HepG2 (cell line): ENCODE measurements around the gene THAP2. TPM values are rescaled to one million over a fixed set of nuclear protein-coding genes. Genes with fewer than 3 reads are reported as not detected.
A peak's percentile ranks its signal among the peaks of the same experiment; 100 is the strongest.

ENCODE experiments used
- FIP1L1 ChIP-seq: fragments of 200-400 bp; formaldehyde crosslinking; IDR thresholded peaks from 2 replicates; pipeline ENCODE4 v1.6.1; 2018; ENCODE audit warnings: low read depth, mild to moderate bottlenecking, low read length, moderate library complexity, borderline replicate concordance; ENCODE audit not compliant: insufficient read depth
- FOXO4 ChIP-seq: sonication (generic); formaldehyde crosslinking; conservative IDR thresholded peaks from 2 replicates; pipeline ENCODE4 v1.8.1; 2023; ENCODE audit warnings: missing genetic modification reagents
- GATA4 ChIP-seq: sonication (generic); IDR thresholded peaks from 2 replicates; pipeline ENCODE4 v1.6.1; 2016; ENCODE audit warnings: antibody characterized with exemption, low read depth, borderline replicate concordance
- IRF2 ChIP-seq: IDR thresholded peaks from 2 replicates; pipeline ENCODE4 v1.6.1; 2018; ENCODE audit warnings: missing genetic modification reagents, missing compliant biosample characterization
- KDM2A ChIP-seq: sonication (generic); formaldehyde crosslinking; IDR thresholded peaks from 2 replicates; pipeline ENCODE4 v1.4.0; 2020; ENCODE audit warnings: low read depth, missing genetic modification reagents, borderline replicate concordance
- KDM5A ChIP-seq: fragments of 200-600 bp; sonication (generic); IDR thresholded peaks from 2 replicates; pipeline ENCODE4 v1.7.0; 2018; ENCODE audit warnings: antibody characterized with exemption, mild to moderate bottlenecking, low read length, borderline replicate concordance
- MAFK ChIP-seq, 2 experiments: IDR thresholded peaks in 1 of 2; conservative IDR thresholded peaks in 1 of 2; 2 replicates each; pipeline ENCODE4 v1.6.1; 2011; ENCODE audit warnings: improper control_type of control experiment in 2 of 2, low read length in 2 of 2
- NR3C1 ChIP-seq: sonication (generic); formaldehyde crosslinking; IDR thresholded peaks from 2 replicates; pipeline ENCODE4 v1.4.0; 2020; ENCODE audit warnings: missing genetic modification reagents
- ONECUT2 ChIP-seq: sonication (generic); formaldehyde crosslinking; IDR thresholded peaks from 2 replicates; pipeline ENCODE4 v1.4.0; 2020; ENCODE audit warnings: missing genetic modification reagents
- PAF1 ChIP-seq: IDR thresholded peaks from 2 replicates; pipeline ENCODE4 v1.6.1; 2016; ENCODE audit warnings: missing genetic modification reagents, missing compliant biosample characterization
- TBX2 ChIP-seq: sonication (generic); formaldehyde crosslinking; IDR thresholded peaks from 2 replicates; pipeline ENCODE4 v1.5.0; 2020; ENCODE audit warnings: missing genetic modification reagents, mild to moderate bottlenecking, borderline replicate concordance
- ZBTB3 ChIP-seq: sonication (generic); formaldehyde crosslinking; IDR thresholded peaks from 2 replicates; pipeline ENCODE4 v1.4.0; 2020; ENCODE audit warnings: low read depth, mild to moderate bottlenecking, moderate library complexity, missing genetic modification reagents, borderline replicate concordance
- ZFY ChIP-seq: sonication (generic); formaldehyde crosslinking; IDR thresholded peaks from 2 replicates; pipeline ENCODE4 v1.4.0; 2020; ENCODE audit warnings: missing genetic modification reagents
- ZFYVE20 ChIP-seq: sonication (generic); formaldehyde crosslinking; IDR thresholded peaks from 2 replicates; pipeline ENCODE4 v1.8.0; 2023; ENCODE audit warnings: low read depth, mild to moderate bottlenecking, moderate library complexity, missing genetic modification reagents, borderline replicate concordance
- ZNF235 ChIP-seq: sonication (generic); formaldehyde crosslinking; IDR thresholded peaks from 2 replicates; pipeline ENCODE4 v1.8.1; 2023; ENCODE audit warnings: mild to moderate bottlenecking, missing genetic modification reagents, borderline replicate concordance
- ZNF501 ChIP-seq: sonication (generic); formaldehyde crosslinking; IDR thresholded peaks from 2 replicates; pipeline ENCODE4 v1.5.1; 2020; ENCODE audit warnings: mild to moderate bottlenecking, moderate library complexity, missing genetic modification reagents
- ZNF530 ChIP-seq: sonication (generic); formaldehyde crosslinking; IDR thresholded peaks from 2 replicates; pipeline ENCODE4 v1.5.0; 2020; ENCODE audit warnings: low read depth, mild to moderate bottlenecking, missing genetic modification reagents
- ZNF563 ChIP-seq: sonication (generic); formaldehyde crosslinking; IDR thresholded peaks from 2 replicates; pipeline ENCODE4 v1.8.0; 2022; ENCODE audit warnings: mild to moderate bottlenecking, moderate library complexity, missing genetic modification reagents
- ZNF709 ChIP-seq: sonication (generic); formaldehyde crosslinking; IDR thresholded peaks from 2 replicates; pipeline ENCODE4 v1.5.0; 2020; ENCODE audit warnings: mild to moderate bottlenecking, missing genetic modification reagents
- ZNF776 ChIP-seq: sonication (generic); formaldehyde crosslinking; IDR thresholded peaks from 2 replicates; pipeline ENCODE4 v1.4.0; 2020; ENCODE audit warnings: mild to moderate bottlenecking, missing genetic modification reagents
- ZSCAN25 ChIP-seq: sonication (generic); formaldehyde crosslinking; IDR thresholded peaks from 2 replicates; pipeline ENCODE4 v1.8.0; 2022; ENCODE audit warnings: mild to moderate bottlenecking, missing genetic modification reagents
- polyA plus RNA-seq, 8 experiments: library from polyadenylated mRNA; depleted of rRNA in 3 of 8; stranded (reverse) in 7 of 8; unstranded in 1 of 8; fragments of >200 nt; fragmentation: Illumina TruSeq in 4 of 8; extraction: Trizol in 4 of 8; gene quantifications; 2 replicates each; pipeline versions ENCODE4 v1.2.1 to v1.2.3, GENCODE V29; 2011 to 2016; ENCODE audit warnings: low read depth in 4 of 8, missing spikeins in 1 of 8, mixed read lengths in 1 of 8; ENCODE audit not compliant: insufficient read depth in 1 of 8
- total RNA-seq, 5 experiments: library from RNA; depleted of rRNA; stranded (reverse); fragments of >200 nt; fragmentation: Illumina TruSeq; extraction: Trizol; gene quantifications; 2 replicates each; pipeline ENCODE4 v1.2.3, GENCODE V29; 2016; ENCODE audit warnings: low read depth in 1 of 5
- TF ChIP-seq, protein P1 (sequence below): sonication (generic); formaldehyde crosslinking; IDR thresholded peaks from 2 replicates; pipeline ENCODE4 v1.8.1; 2022; ENCODE audit warnings: low read depth, mild to moderate bottlenecking, missing genetic modification reagents
- TF ChIP-seq, protein P2 (sequence below): sonication (generic); formaldehyde crosslinking; IDR thresholded peaks from 2 replicates; pipeline ENCODE4 v1.4.0; 2020; ENCODE audit warnings: missing genetic modification reagents

Gene THAP2
- total and polyA plus RNA-seq, 2 of the 13 experiments (the other 11 are each of a cell fraction or from before 2014, with no cell fraction given) = 5.2 to 6.2 TPM

- TF ChIP-seq KDM2A (CRISPR knock-in tag) (peak; percentile 9; the same call in 1 of the 2 replicates), NR3C1 (no peak), ZNF501 (CRISPR knock-in tag) (0 out of 2 replicates have a peak, but pooled peaks have one; percentile 1), FOXO4 (CRISPR knock-in tag) (0 out of 2 replicates have a peak, but pooled peaks have one; percentile 70), ZNF235 (no peak), ZNF563 (CRISPR knock-in tag) (0 out of 2 replicates have a peak, but pooled peaks have one; percentile 26), IRF2 (CRISPR knock-in tag) (no peak), TBX2 (no peak), ZNF530 (no peak), PAF1 (CRISPR knock-in tag) (0 out of 2 replicates have a peak, but pooled peaks have one; percentile 40), MAFK (conservative IDR thresholded peaks at IDR 0.05 in 1 of 2, IDR thresholded peaks at IDR 0.05 in 1 of 2; ENCODE audit: low read length in 2 of 2) (no peak), ZNF776 (no peak), FIP1L1 (no peak), GATA4 (peak; percentile 21; the same call in 1 of the 2 replicates), ZNF709 (CRISPR knock-in tag) (no peak), ONECUT2 (no peak), KDM5A (peak; percentile 60; the same call in 1 of the 2 replicates), ZBTB3 (no peak), ZFYVE20 (CRISPR knock-in tag) (no peak), ZSCAN25 (CRISPR knock-in tag) (no peak), ZFY (CRISPR knock-in tag) (peak; percentile 15; the same call in 1 of the 2 replicates)
- TF ChIP-seq, protein P1, sequence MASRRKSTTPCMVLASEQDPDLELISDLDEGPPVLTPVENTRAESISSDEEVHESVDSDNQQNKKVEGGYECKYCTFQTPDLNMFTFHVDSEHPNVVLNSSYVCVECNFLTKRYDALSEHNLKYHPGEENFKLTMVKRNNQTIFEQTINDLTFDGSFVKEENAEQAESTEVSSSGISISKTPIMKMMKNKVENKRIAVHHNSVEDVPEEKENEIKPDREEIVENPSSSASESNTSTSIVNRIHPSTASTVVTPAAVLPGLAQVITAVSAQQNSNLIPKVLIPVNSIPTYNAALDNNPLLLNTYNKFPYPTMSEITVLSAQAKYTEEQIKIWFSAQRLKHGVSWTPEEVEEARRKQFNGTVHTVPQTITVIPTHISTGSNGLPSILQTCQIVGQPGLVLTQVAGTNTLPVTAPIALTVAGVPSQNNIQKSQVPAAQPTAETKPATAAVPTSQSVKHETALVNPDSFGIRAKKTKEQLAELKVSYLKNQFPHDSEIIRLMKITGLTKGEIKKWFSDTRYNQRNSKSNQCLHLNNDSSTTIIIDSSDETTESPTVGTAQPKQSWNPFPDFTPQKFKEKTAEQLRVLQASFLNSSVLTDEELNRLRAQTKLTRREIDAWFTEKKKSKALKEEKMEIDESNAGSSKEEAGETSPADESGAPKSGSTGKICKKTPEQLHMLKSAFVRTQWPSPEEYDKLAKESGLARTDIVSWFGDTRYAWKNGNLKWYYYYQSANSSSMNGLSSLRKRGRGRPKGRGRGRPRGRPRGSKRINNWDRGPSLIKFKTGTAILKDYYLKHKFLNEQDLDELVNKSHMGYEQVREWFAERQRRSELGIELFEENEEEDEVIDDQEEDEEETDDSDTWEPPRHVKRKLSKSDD (CRISPR knock-in tag) = no peak
- TF ChIP-seq, protein P2, sequence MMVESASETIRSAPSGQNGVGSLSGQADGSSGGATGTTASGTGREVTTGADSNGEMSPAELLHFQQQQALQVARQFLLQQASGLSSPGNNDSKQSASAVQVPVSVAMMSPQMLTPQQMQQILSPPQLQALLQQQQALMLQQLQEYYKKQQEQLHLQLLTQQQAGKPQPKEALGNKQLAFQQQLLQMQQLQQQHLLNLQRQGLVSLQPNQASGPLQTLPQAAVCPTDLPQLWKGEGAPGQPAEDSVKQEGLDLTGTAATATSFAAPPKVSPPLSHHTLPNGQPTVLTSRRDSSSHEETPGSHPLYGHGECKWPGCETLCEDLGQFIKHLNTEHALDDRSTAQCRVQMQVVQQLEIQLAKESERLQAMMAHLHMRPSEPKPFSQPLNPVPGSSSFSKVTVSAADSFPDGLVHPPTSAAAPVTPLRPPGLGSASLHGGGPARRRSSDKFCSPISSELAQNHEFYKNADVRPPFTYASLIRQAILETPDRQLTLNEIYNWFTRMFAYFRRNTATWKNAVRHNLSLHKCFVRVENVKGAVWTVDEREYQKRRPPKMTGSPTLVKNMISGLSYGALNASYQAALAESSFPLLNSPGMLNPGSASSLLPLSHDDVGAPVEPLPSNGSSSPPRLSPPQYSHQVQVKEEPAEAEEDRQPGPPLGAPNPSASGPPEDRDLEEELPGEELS (CRISPR knock-in tag) = no peak; the same call in 1 of the 2 replicates
Observed at GRCh38 chr12:71664411-71665089, 449 bp downstream of the THAP2 start (continued).
